GM12878 (cell line): ENCODE results near the gene NMNAT3.

Experiments
- CEBPB ChIP-seq, 2 experiments: fragments of 150-350 bp in 1 of 2; IDR thresholded peaks; 2 replicates each; pipeline ENCODE4 v1.6.1; 2012 to 2014; ENCODE audit warnings: low read depth in 2 of 2, low read length in 2 of 2, borderline replicate concordance in 1 of 2, inconsistent platforms in 1 of 2
- CTCF ChIP-seq, 3 experiments: IDR thresholded peaks in 2 of 3; conservative IDR thresholded peaks in 1 of 3; 2 replicates each; pipeline ENCODE4 v1.5.1; 2011; ENCODE audit warnings: low read depth in 3 of 3, low read length in 3 of 3, mild to moderate bottlenecking in 3 of 3, control low read depth in 2 of 3, moderate library complexity in 2 of 3, inconsistent platforms in 1 of 3, mixed read lengths in 1 of 3; ENCODE audit not compliant: control insufficient read depth in 2 of 3, insufficient read depth in 1 of 3; ENCODE audit errors: extremely low read depth in 1 of 3
- PML ChIP-seq: IDR thresholded peaks from 2 replicates; pipeline ENCODE4 v1.6.1; 2012; ENCODE audit warnings: low read length, inconsistent platforms
- POLR2A ChIP-seq: IDR thresholded peaks from 2 replicates; pipeline ENCODE4 v1.6.1; 2011; ENCODE audit warnings: low read depth, mild to moderate bottlenecking, low read length
- TF ChIP-seq, protein P1 (sequence below): fragments of 450-650 bp; IDR thresholded peaks from 2 replicates; pipeline ENCODE4 v1.6.1; 2017; ENCODE audit warnings: mild to moderate bottlenecking

DNA sequence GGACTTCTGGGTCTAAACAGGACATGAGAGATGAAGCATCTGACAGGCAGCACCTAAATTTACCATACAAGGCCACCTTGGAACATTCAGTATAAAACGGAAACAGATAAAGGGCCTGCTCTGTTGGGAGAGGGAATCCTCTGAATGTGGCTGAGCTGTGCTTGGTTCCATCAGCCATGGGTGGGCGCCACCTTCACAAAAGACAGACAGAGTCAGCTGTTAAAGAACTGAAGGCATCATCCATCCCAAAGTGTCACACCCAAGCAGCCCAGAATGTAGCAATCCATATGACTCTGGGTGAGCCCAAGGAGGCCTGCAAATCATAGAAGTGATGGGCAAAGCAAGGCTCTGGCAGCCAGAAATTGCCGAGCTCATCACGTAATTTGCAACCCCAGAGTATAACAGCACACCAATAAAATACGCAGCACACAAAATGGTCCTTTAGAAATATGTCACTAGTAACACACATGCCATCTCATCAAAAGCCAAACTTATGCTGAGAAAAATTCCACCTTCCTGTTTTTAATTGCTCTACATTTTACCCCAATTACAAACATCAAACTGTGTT, 113.4 kb downstream of the NMNAT3 start:
- TF ChIP-seq, protein P1, sequence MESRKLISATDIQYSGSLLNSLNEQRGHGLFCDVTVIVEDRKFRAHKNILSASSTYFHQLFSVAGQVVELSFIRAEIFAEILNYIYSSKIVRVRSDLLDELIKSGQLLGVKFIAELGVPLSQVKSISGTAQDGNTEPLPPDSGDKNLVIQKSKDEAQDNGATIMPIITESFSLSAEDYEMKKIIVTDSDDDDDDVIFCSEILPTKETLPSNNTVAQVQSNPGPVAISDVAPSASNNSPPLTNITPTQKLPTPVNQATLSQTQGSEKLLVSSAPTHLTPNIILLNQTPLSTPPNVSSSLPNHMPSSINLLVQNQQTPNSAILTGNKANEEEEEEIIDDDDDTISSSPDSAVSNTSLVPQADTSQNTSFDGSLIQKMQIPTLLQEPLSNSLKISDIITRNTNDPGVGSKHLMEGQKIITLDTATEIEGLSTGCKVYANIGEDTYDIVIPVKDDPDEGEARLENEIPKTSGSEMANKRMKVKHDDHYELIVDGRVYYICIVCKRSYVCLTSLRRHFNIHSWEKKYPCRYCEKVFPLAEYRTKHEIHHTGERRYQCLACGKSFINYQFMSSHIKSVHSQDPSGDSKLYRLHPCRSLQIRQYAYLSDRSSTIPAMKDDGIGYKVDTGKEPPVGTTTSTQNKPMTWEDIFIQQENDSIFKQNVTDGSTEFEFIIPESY = no peak
- TF ChIP-seq CTCF (IDR thresholded peaks at IDR 0.05 in 2 of 3, conservative IDR thresholded peaks at IDR 0.05 in 1 of 3; ENCODE audit: control insufficient read depth in 2 of 3, extremely low read depth in 1 of 3, insufficient read depth in 1 of 3, low read depth in 3 of 3, low read length in 3 of 3) = peak in 2 of 3 experiments; percentile 27 to 28; a peak in 3 of 6 replicates
- no peak for TF ChIP-seq CEBPB (IDR thresholded peaks at IDR 0.05; ENCODE audit: borderline replicate concordance in 1 of 2, low read depth in 2 of 2, low read length in 2 of 2)
- no peak for TF ChIP-seq POLR2A
- no peak for TF ChIP-seq PML
